GM04503 (cell line): ENCODE measurements around the gene TCEAL7.
"Not testable (repeated sequence)": the region's sequence is repeated elsewhere in the genome, so short reads cannot be mapped to it uniquely, and the experiment has no call there.

Source experiments
- DNase-seq: peaks from one replicate; pipeline ENCODE4 v3.0.0-alpha.2; 2012; ENCODE audit warnings: low read depth

Gene TCEAL7, protein sequence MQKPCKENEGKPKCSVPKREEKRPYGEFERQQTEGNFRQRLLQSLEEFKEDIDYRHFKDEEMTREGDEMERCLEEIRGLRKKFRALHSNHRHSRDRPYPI

DNA sequence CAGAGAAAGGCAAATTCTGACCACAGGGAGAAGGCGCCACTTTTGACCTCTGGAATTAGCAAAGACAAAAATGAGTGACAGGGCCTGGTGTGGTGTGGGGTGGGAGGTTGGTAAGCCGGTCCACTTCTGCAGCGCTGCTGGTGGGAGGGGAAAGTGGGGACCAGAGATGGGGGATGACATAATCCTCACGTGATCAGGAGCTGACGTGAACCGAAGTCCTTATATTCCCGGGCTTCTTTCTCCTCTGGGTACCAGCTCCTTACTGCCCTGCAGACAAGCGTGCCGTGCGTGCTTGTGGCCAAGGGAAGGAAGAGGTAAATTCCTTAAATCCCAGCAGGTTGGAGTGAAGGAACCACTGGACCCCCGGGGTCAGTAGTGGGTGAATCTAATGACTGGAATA is at the start of gene TCEAL7:
Gene TCEAL7 (plus strand): TSS at position 249 of the 400 bp plus-strand sequence. CDS start 1,165 bp downstream, outside the sequence.
- DNase-seq: no peak

DNA sequence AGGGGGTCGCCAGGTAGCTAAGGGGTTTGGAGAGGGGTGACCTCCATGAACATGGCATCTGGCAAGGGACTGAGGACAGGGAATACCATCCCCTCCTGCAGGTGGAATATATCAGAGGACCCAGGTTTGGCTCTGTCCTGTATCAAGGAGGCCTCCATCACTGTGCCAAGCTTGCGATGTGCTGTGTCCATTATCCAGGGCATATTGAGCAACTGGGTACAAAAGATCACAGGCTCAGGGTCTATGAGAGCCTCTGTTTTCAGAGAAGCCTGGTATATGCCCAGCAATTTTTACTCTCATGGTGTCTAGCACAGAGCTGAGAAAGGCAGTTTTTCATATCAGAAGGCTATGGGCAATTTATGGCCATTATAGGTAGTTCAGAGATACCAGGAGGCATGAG is 36.9 kb upstream of the TCEAL7 start:
- DNase-seq: no peak

DNA sequence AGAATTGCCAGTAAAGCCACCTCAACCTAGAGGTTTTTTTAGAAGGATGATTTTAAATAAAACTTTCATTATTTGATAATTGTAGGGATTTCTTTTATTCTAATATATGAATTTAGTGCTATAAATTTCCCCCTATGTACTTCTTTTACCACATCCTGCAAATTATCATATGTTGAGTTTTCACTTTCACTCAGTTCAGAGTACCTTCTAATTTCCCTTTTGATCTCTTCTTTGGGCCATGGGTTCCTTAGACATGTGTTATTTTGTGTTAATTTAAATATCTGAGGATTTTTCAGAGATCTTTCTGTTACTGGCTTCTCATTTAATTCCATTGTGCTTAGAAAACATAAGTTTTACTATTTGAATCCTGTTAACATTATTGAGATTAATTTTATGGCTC is 25.3 kb upstream of the TCEAL7 start:
- no peak for DNase-seq

DNA sequence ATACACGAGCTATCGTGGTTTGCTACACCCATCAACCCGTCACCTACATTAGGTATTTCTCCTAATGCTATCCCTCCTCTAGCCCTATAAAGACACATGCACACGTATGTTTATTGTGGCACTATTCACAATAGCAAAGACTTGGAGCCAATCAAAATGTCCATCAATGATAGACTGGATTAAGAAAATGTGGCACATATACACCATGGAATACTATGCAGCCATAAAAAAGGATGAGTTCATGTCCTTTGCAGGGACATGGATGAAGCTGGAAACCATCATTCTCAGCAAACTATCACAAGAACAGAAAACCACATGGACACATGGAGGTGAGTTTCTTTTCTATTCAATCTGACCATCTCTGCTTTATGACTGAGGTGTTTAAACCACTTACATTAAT is 24.4 kb upstream of the TCEAL7 start:
- DNase-seq: not testable (repeated sequence)

DNA sequence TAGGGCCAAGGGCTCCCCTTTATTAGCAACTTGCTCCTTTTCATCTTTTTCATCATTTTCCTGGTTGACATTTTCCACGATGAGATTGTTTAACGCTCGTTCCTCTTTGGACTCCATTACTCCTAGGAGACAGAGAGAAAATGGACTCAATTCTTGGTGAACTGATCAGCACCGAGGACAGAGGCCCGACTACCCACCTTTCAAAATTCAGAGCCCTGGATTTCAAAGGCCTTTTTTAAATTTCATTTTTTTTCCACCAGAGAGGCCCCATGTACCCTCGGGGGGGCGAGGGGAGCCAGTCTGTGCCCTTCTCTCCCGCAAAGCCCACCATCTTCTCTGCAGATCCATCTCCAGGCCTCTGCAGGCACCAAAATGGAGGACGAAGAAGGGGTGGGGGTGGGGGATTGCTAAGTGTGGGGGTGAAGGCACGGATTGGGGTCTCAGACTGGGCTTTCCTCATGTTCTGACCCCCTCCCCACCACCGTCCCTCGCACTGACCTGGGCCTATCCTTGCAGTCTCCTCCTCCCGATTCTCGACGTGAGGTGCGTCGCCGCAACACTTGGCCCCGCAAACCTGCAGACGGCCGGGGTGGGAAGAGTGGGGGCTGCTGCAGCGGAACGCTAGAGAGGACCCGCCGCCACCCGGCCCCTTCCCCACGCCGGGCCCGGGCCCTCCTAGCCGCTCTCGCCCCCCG is 20.0 kb upstream of the TCEAL7 start:
- DNase-seq: no peak

DNA sequence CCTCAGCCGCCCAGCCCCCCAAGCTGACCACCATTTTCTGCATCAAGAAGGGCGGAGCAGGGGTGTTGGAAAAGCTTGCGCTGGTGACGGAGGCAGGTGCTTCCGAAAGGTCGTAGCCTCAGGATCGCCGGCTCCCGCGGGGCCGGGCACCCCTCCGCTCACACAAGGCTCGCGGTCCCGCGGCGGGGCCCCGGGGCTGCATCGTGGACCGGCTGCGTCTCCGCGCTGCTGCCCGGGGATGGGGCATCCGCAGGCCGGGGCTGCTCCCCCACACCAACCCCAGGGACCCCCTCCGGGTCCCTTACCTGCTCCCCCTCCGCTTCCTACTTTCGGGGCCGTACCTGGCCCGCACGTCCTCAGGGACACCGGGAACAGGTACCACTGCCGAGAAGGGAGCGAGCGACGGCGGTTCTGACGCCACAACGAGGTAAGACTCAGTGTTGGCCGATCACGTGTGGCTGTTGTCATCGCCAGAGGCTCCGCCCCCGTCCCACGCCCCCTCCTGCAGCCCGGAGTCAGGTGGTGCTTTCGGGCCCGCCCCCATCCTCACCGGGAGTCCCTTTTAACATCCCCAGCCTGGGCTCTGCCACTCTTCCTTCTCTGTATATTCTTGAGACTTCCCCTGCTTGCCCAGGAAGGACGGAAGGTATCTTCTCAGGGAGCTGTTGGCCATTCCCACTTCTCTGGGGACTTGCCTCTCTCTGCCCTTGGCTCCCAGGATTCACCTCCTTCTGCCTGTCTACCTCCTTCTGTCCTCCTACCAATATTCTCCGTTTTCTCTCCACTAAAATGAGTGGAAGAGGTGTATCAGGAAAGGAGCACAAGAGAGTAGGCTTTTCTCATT is 19.3 kb upstream of the TCEAL7 start, which contains the start of gene BEX2:
Gene BEX2 (minus strand): TSS at position 436 of the 844 bp plus-strand sequence. CDS start 1,014 bp downstream, outside the sequence.
- no peak for DNase-seq

DNA sequence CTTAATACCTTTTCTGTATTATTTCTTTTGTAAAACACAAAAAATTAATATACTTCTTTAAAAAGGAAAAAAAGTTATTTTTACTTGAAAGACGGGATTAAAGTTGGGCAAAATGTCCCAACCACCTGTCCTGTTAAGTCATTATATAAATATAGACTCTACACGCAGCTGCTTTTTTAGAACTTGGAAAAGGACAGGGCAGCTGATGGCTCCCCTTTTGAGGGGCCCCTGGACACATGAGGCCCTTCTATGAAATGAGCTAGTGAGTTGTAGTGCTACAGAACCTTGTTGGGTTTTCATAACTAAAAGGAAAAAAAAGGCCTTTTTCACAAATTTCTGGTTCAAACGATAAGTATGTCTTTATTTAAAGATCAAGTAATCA is 18.6 kb upstream of the TCEAL7 start:
- DNase-seq: no peak

DNA sequence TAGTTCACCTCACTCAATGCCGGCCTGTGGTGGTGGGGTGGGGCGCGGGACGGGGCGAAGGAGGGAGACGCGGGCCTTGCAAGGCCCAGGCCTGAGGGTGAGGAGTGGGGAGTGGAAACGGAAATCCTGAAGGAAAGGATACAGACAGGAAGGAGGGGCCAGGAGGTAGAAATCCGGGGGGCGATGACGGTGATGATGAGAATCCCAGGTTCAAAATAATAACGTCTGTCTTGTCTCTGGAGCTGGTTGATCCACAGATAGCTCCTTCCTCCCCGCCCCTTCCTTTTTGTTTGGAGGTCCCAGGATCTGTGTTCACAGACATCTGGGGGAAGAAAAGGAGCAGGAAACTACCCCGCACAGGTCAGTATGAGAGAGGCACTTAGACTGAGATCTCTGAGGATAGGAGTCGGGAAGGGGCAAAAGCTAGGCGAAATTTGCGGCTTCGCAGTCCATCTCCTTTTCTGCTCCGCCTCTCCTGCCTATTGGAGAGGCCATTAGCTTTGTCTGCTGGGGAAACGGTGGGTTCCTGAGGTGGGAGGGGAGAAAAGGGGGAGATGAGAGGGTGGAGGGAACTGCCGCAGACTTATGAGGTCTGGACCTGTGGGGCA is 746 bp downstream of the TCEAL7 start:
- no peak for DNase-seq

DNA sequence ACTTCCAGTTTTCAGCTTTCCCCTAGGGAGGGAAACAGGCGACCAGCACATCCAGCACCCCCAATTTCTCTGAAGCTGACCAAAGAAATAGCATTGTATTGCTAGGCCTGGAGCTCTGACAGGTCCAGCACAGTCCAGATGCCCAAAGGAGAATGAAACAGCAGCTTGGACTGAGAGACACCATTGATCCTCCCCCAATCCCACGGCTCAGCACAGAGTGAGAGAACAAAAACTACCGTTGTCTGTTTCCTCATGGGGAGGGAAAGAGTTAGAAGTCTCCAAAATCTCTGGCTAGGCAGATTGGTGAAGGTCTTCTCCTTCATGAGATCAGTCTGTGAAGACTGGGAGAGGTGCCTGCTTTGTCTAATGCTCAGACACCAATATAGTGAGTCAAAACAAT is 8.6 kb downstream of the TCEAL7 start:
- no peak for DNase-seq

DNA sequence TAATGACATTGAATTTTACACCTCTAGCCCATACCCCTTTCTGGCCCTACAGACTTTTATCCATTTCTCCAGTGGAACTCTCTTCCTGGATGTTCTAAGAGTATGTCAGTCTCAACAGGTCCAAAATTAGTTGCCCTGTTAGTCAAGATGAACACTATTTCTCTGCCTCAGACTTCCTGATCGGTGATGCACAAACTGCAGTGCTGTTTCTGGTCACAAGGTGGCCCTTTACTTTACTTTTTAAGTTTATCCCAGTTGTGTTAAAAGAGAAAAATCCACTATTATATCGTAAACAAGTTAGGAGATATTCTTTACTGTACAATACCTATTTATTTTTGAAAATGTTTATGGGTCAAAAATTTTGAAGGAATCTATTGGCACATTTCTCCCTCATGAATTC is 13.1 kb downstream of the TCEAL7 start:
- DNase-seq: no peak

DNA sequence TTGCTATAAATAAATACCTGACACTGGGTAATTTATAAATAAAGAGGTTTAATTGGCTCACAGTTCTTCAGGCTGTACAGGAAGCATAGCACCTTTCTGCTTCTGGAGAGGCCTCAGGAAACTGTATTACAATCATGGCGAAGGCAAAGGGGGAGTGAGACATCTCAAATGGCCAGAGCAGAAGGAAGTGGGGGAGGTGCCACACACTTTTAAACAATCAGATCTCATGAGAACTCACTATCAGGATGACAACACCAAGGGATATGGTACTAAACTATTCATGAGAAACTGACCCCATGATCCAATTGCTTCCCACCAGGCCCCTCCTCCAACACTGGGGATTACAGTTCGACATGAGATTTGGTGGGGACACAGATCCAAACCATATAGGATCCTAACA is 14.6 kb downstream of the TCEAL7 start:
- DNase-seq: no peak

DNA sequence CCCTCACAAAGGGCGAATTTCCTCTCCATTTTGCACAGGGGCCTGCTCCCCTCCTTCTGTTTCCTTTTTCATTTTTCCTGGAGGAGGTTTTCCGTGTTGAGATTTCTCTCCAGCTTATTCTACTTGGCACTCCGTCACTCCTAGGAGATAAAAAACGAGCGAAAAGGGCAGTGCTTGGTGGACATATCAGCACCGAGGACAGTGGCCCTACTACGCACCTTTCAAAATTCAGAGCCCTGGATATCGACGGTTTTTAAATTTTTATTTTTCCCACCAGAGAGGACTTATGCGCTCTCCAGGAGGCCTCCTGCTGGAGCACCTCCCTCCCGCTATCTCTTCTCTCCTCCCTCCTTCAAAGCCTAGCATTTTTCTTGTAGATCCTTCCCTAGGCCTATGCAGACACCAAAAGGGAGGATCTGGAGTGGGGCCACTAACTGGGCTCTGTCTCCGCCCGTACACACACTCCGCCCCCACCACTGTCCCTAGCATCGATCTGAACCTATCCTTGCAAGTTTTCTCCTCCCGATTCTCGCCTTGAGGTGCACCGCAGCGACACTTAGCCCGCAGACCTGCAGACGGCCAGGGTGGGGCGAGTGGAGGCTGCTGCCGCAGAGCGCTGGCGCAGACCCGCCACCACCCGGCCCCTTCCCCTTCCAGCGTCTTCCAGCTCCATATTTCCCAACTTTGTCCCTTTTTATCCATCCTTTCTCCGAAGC is 17.8 kb downstream of the TCEAL7 start:
- DNase-seq: no peak

DNA sequence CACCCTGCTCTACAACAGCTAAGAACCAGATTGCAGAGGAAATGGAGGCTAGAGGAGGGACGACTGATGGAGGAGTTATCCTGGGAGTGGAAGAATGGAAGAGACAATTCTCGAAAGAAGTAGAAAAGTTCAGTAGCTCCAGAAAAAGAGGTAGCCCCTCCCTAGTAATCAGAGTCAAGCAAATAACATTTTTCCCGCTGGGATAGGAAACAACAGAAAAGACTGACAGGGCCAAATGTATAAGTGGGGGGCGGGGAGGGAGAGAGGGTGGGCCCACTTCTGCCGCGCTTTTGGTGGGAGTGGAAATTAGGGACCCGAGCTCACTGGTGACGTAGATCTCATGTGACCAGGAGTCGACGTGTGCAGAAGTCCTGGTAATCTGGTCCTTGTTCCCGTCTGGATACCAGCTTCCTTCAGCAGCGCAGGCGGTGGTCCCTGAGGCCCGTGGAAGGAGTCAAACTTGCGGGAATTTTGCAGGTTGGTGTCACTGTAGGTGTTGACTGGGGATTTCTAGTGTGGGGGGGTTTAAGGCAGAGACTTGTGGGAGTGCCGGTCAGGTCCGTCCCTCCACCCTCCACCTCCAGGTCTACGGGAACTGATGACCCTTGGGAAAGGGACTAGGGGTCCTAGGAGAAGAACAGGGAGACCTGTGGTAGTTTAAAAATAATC is 26.2 kb downstream of the TCEAL7 start, which contains the start of gene TCEAL9:
Gene TCEAL9 (plus strand): TSS at position 377 of the 669 bp plus-strand sequence. CDS start 1,179 bp downstream, outside the sequence.
- DNase-seq: no peak

DNA sequence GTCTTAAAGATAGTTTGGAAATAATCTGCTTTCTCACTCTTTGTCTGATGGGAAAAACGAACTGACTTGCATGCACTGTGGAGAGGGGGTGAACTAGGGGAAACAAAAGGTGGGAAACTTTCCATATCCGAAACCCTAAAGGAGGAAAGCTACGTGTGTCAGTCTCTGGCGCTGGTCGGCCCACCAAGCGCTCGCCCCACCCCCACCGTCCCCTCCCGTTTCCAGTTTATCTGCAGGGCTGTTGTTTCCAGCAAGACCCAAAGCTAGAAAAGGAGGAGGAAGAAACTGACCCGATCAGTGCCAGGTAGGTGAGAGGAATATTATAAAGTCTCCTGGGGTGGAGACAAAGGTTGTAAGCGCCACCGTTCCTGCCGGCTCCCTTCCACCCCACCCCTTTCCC is 26.8 kb downstream of the TCEAL7 start:
- DNase-seq: no peak

DNA sequence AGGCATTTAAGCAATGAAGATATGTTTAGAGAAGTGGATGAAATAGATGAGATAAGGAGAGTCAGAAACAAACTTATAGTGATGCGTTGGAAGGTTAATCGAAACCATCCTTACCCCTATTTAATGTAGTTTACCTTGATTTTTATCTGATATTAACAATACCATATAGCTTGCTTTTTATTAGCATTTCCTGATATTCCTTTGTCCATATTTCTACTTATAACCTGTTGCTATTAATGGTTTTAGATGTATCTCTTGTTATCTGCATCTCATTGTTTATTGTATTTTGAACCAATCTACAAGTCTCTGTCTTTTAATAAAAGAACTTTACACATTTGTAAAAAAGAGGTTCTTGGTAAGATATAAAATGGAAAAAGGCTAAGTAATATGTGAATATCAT is 27.8 kb downstream of the TCEAL7 start:
- DNase-seq: no peak

DNA sequence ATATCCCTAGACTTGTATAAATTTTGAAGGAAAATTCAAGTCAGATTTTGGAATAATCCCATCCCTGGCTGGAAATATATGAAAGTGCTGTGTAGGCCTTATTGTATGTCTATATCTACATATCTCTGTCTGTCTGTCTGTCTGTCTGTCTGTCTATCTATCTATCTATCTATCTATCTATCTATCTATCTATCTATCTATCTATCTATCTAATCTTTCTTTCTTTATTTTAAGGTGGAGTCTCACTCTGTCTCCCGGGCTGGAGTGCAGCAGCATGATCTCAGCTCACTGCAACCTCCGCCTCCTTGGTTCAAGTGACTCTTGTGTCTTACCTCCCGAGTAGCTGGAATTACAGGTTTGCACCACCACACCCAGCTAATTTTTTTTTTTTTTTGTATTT is 29.6 kb downstream of the TCEAL7 start:
- not testable (repeated sequence) for DNase-seq

DNA sequence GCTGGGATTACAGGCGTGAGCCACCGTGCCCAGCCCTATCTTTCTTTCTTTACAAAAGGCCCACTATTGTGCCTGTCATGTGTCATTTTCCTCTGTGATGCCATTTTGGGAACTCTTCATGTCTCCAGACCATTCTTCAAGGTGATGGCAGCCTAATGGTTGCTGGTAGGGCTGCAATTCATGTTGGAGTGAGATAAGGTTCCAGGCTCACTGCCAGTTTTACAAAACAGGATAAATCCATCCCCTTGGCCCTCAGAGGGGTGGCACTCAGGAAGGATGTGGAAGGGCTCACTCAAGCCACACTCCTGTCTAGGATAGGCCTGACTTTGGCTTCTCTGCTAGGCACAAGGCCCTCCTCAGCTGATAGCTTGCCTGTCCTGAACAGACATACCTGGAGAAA is 30.1 kb downstream of the TCEAL7 start:
- no peak for DNase-seq

DNA sequence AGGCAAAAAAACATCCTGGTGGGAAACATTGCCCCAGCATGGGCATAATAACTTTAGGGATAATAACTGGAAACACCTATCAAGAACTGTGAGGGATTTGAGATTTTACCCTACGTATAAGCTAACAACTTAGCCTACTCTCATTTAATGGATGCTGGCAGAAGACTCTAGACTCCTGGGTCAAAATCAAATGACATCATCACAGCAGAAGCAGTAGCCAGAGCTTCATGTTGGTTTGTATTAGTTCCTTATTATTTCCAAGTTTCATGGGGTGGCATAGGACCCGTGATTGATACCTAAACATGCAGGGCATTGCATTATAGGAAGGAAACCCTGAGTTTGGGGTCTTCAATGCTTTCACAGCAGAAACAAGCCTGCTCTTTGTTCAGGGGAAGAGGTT is 30.9 kb downstream of the TCEAL7 start:
- DNase-seq: no peak

DNA sequence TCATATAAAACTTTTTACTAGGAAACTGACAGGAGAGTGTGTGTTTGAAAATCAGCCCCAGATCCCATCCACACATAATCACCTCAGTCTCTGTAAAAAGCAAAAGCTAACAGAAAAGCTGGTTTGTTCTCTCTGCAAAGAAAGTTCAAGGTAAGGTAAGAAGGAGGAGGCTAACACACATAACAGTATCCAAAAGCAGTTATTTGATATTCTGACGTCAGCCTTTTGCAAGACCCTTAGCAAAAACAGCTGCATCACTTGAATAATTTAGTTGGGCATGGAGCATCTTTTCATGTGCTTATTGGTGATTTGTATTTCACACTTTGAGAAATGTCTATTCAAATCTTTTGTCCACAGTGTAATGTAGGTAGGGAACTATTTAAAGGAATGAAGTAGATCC is 31.8 kb downstream of the TCEAL7 start:
- no peak for DNase-seq

DNA sequence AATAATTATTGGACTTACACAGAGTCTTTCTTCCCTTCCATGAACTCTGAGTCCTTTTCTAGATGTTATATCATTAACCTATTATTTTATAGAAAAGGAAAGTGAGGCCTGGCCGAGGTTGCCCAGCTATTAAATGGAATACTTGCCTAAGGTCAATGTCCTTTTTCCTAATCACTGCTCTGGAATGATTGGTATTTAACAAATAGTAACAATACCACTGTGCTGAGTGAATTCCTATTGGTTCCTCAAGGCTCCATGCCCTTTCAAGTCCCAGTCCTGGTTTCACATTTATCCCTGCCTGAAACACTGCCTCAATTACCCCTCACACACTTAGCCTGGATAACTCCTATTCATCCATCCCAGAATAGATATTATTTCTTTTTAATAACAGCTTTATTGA is 32.4 kb downstream of the TCEAL7 start:
- DNase-seq: no peak

DNA sequence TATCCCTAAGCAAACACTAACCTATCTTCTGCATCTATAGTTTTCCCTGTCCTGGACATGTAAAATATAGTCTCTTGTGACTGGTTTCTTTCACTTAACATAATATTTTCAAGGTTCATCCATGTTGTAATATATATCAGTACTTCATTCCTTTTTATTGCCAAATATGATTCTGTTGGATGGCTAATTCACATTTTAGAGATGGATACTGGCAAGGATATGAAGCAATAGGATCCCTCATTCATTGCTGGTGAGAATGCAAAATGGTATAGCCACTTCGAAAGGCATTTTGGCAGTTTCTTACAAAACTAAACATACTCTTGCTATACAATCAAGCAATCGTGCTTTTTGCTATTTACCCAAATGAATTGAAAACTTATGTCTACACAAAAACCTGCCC is 33.0 kb downstream of the TCEAL7 start:
- DNase-seq: no peak
